GM12874 (cell line): ENCODE data around the gene DUSP7.

ENCODE experiments used
- TF ChIP-seq, protein P1 (sequence below): IDR thresholded peaks from 2 replicates; pipeline ENCODE4 v1.5.1; 2011; ENCODE audit warnings: low read depth, mild to moderate bottlenecking, control low read depth, low read length, moderate library complexity; ENCODE audit not compliant: insufficient read depth

DUSP7 gene

DNA sequence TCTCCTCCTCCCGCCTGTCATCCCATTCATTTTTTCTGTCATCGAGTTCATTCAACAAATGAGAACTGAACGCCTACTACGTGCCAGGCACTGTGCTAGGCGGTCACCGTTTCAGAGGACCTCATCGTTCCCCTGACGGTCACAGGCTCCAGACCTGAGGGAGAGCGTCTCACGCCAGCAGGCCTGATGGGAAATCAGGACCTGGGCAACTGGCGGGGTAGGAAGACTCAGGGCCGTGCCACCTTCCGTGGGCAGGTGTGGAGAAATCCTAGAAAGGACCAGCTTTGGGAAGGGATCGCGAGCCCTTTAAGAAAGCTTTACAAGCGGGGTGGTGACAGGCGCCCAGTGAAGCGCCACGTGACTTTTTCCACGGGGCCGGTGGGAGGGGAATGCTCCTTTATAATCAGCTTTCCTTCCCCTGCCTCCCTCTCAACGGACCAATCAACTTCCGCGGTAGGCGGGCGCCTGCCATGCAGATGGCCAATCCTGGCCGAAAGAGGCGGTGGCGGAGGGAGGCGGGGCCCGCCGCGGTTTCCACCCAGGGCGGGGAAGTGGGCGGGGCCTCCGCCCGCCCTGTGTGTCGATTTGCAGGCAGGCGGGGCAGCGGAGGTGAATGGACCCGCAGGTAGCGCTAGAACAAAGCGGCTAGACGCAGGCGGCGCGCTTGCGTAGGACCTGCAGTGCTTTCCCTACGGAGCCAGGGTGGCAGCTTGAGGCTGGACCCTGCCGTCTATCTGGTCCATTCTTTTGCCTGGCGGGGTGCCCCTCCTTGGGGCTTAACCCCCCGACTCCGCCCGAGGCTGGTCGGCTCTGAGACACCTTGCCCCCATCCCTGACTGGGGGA, 819 bp upstream of the DUSP7 start:
- TF ChIP-seq, protein P1, sequence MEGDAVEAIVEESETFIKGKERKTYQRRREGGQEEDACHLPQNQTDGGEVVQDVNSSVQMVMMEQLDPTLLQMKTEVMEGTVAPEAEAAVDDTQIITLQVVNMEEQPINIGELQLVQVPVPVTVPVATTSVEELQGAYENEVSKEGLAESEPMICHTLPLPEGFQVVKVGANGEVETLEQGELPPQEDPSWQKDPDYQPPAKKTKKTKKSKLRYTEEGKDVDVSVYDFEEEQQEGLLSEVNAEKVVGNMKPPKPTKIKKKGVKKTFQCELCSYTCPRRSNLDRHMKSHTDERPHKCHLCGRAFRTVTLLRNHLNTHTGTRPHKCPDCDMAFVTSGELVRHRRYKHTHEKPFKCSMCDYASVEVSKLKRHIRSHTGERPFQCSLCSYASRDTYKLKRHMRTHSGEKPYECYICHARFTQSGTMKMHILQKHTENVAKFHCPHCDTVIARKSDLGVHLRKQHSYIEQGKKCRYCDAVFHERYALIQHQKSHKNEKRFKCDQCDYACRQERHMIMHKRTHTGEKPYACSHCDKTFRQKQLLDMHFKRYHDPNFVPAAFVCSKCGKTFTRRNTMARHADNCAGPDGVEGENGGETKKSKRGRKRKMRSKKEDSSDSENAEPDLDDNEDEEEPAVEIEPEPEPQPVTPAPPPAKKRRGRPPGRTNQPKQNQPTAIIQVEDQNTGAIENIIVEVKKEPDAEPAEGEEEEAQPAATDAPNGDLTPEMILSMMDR = no peak

GRCh38 chr3:52055537-52056351, 627 bp downstream of the DUSP7 start:
- TF ChIP-seq, protein P1 = peak; percentile 49

- TF ChIP-seq, protein P1 = peak; percentile 36; the same call in 1 of the 2 replicates
Observed at GRCh38 chr3:52054661-52055511, 1.5 kb downstream of the DUSP7 start.

GRCh38 chr3:52053307-52054304, 2.8 kb downstream of the DUSP7 start:
- TF ChIP-seq, protein P1 = peak; percentile 39

GRCh38 chr3:52052831-52053306, 3.5 kb downstream of the DUSP7 start:
- TF ChIP-seq, protein P1 = no peak

- TF ChIP-seq, protein P1 = no peak
Observed at GRCh38 chr3:52051444-52051843, 4.9 kb downstream of the DUSP7 start.
